ENCODE results near the gene ZFP36L1. TPM values are rescaled to one million over a fixed set of nuclear protein-coding genes. Genes with fewer than 3 reads are reported as not detected.

Gene ZFP36L1
- polyA plus RNA-seq, 3 donors = 258 to 305 (median 271) TPM

GRCh38 chr14:68789821-68790643 lies 2.8 kb downstream of the ZFP36L1 start:
- peak in 1 of 11 donors; percentile 22 for DNase-seq (ENCODE audit: extremely low read depth in 1 of 11, low read depth in 9 of 11, low spot score in 4 of 11)

GRCh38 chr14:68788996-68789820 lies 3.7 kb downstream of the ZFP36L1 start:
- peak in 5 of 11 donors; percentile 48 to 72 (median 68) for DNase-seq (ENCODE audit: extremely low read depth in 1 of 11, low read depth in 9 of 11, low spot score in 4 of 11)

- peak in 1 of 11 donors; percentile 20 for DNase-seq (ENCODE audit: extremely low read depth in 1 of 11, low read depth in 9 of 11, low spot score in 4 of 11)
These were observed 4.4 kb downstream of the ZFP36L1 start for GRCh38 chr14:68788275-68788995.

DNA sequence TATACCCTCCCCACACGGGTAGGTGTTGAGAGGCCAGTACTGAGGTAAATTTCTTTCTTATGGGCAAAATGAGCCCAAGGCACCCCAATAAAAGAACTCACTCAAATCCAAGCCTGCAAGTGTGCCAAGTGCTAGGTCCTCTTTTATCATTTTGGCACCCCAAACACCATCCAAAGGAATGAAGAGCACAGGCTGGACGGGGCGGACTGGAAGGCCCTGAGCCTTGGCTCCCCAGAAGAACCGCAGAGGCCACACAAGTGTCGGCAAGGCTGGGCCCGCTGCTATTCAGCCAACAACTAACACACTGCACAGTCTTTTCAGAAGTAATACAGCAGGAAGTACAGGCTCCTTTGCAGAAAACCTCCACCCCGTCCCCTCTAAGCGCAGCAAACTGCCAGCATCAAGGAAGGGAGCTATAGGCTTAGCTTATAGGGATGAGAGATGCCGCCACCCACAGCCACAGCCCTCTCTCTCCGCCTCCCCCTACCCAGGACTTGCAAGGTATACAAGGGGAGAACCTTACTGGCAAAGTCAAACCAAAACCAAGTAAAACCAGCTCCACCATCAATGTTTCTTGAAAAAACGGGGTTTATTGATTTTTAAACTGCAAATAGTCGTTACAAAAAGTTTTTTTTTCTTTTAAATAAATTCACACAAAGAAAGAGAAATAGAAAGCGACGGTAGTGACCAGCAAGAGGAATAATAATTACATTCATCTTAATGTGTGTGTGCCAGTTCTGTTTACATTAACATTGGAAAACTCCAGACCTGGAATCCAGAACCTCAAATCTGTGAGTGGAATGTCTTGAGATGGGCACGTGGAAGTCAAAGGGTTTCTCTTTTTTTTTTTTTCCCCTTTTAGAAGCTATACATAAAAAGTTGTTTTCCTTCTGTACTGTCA lies 5.5 kb downstream of the ZFP36L1 start:
- DNase-seq (ENCODE audit: extremely low read depth in 1 of 11, low read depth in 9 of 11, low spot score in 4 of 11) = peak in 1 of 11 donors; percentile 13

DNA sequence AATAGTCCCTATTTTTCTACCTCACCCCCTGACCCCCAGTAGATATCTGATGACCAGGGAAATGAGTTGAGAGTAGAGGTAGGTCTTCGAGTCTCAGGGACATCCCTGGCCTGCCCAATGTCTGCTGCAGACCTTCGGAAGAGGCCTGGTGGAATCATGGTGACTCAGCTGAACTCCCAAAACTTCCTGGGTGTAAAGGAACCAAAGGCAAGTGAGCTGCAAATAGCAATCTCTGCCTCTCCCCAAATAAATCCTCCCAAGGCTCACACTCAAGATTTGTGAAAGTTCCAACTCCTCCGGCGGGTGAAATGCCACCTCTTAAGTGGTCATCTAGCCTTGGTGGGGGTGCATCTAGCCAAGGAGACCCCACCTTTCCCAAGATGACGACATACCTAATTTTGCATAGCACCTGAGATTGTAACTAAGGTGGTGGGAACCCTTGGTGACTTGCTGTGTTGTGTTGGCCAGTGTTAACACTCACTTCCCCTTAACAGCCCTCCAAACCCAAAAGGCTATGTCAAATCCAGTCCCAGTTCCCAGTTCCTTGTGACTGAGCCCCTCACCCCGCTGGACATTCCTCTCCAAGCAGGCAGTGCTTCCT lies 6.3 kb downstream of the ZFP36L1 start:
- no peak for DNase-seq (ENCODE audit: extremely low read depth in 1 of 11, low read depth in 9 of 11, low spot score in 4 of 11)

DNA sequence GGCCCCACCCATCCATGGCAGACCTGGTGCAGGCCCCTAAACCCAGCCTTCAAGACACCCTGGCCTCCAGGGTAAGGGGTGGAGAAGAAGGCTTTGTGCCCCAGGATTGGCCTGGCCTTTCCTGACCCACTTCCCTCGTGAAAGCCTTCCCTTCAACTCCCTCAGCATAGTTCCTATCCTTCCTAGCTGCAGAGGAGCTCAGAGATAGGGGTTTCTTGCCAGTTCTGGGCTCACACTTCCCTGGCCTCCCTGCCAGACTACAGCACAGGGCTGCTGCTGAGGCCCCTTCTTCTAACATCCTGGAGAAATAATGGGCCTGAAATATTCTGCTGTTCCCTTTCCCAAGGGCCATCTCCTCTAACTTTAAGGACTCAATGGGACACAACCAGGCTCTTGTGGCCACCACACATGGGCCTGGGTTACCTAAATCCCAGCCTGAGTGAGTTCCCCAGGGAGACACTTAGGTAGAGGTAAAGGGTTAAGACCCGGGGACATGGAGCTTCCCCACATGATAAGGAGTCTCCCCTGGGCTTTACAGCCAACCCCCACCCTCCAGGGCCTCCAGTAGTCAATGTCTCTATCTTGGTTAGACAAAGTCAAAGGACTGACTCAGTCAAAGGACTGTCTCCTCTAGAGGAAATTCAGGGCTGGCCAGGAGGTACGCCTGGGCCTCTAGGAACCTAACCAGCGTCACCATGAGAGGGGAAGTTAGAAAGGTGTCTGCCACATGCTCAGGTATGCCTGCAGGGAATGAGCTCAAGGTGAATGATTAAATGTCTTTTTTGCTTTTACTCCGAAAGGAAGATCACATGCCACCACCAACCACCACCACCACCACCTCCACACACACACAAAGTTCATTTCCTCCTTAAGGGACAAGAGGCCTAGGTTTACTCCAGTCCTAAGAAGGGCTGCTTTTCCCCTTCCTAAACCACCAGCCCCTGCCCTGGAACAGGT lies 7.1 kb downstream of the ZFP36L1 start:
- DNase-seq (ENCODE audit: extremely low read depth in 1 of 11, low read depth in 9 of 11, low spot score in 4 of 11) = peak in 1 of 11 donors; percentile 18

GRCh38 chr14:68784978-68785533 lies 7.8 kb downstream of the ZFP36L1 start:
- no peak for DNase-seq (ENCODE audit: extremely low read depth in 1 of 11, low read depth in 9 of 11, low spot score in 4 of 11)

GRCh38 chr14:68784226-68784910 lies 8.5 kb downstream of the ZFP36L1 start:
- peak in 4 of 11 donors; percentile 41 to 89 (median 67) for DNase-seq (ENCODE audit: extremely low read depth in 1 of 11, low read depth in 9 of 11, low spot score in 4 of 11)

- peak in 1 of 11 donors; percentile 18 for DNase-seq (ENCODE audit: extremely low read depth in 1 of 11, low read depth in 9 of 11, low spot score in 4 of 11)
These were observed 9.2 kb downstream of the ZFP36L1 start for GRCh38 chr14:68783408-68784225.

GRCh38 chr14:68782091-68782981 lies 10.5 kb downstream of the ZFP36L1 start:
- DNase-seq (ENCODE audit: extremely low read depth in 1 of 11, low read depth in 9 of 11, low spot score in 4 of 11) = no peak

DNA sequence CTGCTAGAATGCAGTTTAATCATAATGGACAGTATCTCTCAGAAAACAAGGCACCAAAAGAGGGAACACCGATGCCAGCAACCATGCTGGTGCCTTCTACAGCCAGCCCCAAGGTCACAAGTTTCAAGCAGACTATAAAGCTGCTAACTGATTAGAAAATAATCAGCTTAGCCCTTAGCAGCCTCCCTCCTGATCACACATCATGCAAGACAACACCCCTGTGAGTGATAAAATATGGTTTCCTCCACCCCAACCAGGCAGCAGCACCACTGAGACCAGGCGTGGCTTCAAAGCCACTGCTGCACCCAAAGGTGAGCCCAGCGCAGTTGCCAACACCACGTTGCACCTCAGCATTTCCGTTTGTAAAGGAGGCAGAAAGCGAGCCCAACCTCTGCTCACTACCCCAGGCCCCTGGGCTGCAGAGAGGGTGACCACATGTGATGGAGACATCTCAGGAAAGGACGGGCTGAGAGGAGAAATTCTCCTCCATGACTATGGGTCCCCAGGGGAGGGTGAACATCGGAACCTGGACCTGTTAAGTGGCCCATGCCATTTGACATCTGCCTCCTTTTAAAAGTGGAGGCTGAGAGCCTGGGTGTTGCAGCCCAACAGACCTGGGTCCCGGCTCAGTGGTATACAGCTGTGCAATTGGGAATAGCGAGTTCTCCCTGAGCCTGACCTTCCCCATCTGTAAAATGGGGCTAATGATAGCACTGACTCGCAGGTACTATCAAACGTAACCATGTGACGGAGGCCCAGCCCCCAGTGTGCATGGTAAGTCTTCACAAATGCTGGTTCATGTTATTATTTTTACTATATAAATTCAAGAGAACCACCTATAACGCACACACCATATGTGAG lies 11.5 kb downstream of the ZFP36L1 start:
- DNase-seq (ENCODE audit: extremely low read depth in 1 of 11, low read depth in 9 of 11, low spot score in 4 of 11) = no peak

- peak in 4 of 11 donors; percentile 30 to 53 (median 40) for DNase-seq (ENCODE audit: extremely low read depth in 1 of 11, low read depth in 9 of 11, low spot score in 4 of 11)
These were observed 12.3 kb downstream of the ZFP36L1 start for GRCh38 chr14:68780358-68781160.
